HEK293 (cell line): Measurements from ENCODE around the gene HNRNPUL1.

ENCODE experiments used
- CTCF ChIP-seq: fragments of 450-650 bp; formaldehyde crosslinking; IDR thresholded peaks from 2 replicates; pipeline ENCODE4 v1.5.1; 2016; ENCODE audit warnings: missing biosample characterization, missing genetic modification characterization
- KLF16 ChIP-seq: fragments of 450-650 bp; formaldehyde crosslinking; IDR thresholded peaks from 2 replicates; pipeline ENCODE4 v1.5.1; 2017; ENCODE audit warnings: missing biosample characterization, missing genetic modification characterization
- SETDB1 ChIP-seq: IDR thresholded peaks from one replicate; pipeline ENCODE4 v1.6.1; 2017; ENCODE audit warnings: mild to moderate bottlenecking, low read length, moderate library complexity, mixed read lengths; ENCODE audit not compliant: insufficient read length
- ZBTB1 ChIP-seq: fragments of 450-650 bp; formaldehyde crosslinking; IDR thresholded peaks from 2 replicates; pipeline ENCODE4 v1.5.1; 2016; ENCODE audit warnings: missing biosample characterization, missing genetic modification characterization
- ZBTB20 ChIP-seq: fragments of 450-650 bp; formaldehyde crosslinking; IDR thresholded peaks from 2 replicates; pipeline ENCODE4 v1.5.1; 2016; ENCODE audit warnings: missing biosample characterization, missing genetic modification characterization
- ZBTB44 ChIP-seq: fragments of 450-650 bp; IDR thresholded peaks from 2 replicates; pipeline ENCODE4 v1.5.1; 2018; ENCODE audit warnings: missing biosample characterization, mild to moderate bottlenecking, missing genetic modification characterization
- ZBTB7A ChIP-seq: fragments of 450-650 bp; formaldehyde crosslinking; IDR thresholded peaks from 2 replicates; pipeline ENCODE4 v1.5.1; 2016; ENCODE audit warnings: low read depth, missing biosample characterization, missing genetic modification characterization
- ZFP69B ChIP-seq: fragments of 450-650 bp; formaldehyde crosslinking; IDR thresholded peaks from 2 replicates; pipeline ENCODE4 v1.5.1; 2016; ENCODE audit warnings: missing biosample characterization, missing genetic modification characterization
- ZNF138 ChIP-seq: fragments of 450-650 bp; formaldehyde crosslinking; IDR thresholded peaks from 2 replicates; pipeline ENCODE4 v1.5.1; 2016; ENCODE audit warnings: missing biosample characterization, missing genetic modification characterization, borderline replicate concordance
- ZNF148 ChIP-seq: fragments of 450-650 bp; formaldehyde crosslinking; IDR thresholded peaks from 2 replicates; pipeline ENCODE4 v1.5.0; 2017; ENCODE audit warnings: missing biosample characterization, missing genetic modification characterization, borderline replicate concordance
- ZNF169 ChIP-seq: fragments of 450-650 bp; formaldehyde crosslinking; IDR thresholded peaks from 2 replicates; pipeline ENCODE4 v1.5.1; 2016; ENCODE audit warnings: missing biosample characterization, missing genetic modification characterization
- ZNF292 ChIP-seq: fragments of 450-650 bp; formaldehyde crosslinking; IDR thresholded peaks from 2 replicates; pipeline ENCODE4 v1.5.1; 2016; ENCODE audit warnings: low read depth, missing biosample characterization, missing genetic modification characterization, borderline replicate concordance
- ZNF549 ChIP-seq: fragments of 450-650 bp; IDR thresholded peaks from 2 replicates; pipeline ENCODE4 v1.5.1; 2018; ENCODE audit warnings: missing biosample characterization, missing genetic modification characterization, mild to moderate bottlenecking, inconsistent platforms, moderate library complexity
- TF ChIP-seq, protein P1 (sequence below): fragments of 450-650 bp; formaldehyde crosslinking; IDR thresholded peaks from 2 replicates; pipeline ENCODE4 v1.5.1; 2017; ENCODE audit warnings: missing biosample characterization, missing genetic modification characterization

DNA sequence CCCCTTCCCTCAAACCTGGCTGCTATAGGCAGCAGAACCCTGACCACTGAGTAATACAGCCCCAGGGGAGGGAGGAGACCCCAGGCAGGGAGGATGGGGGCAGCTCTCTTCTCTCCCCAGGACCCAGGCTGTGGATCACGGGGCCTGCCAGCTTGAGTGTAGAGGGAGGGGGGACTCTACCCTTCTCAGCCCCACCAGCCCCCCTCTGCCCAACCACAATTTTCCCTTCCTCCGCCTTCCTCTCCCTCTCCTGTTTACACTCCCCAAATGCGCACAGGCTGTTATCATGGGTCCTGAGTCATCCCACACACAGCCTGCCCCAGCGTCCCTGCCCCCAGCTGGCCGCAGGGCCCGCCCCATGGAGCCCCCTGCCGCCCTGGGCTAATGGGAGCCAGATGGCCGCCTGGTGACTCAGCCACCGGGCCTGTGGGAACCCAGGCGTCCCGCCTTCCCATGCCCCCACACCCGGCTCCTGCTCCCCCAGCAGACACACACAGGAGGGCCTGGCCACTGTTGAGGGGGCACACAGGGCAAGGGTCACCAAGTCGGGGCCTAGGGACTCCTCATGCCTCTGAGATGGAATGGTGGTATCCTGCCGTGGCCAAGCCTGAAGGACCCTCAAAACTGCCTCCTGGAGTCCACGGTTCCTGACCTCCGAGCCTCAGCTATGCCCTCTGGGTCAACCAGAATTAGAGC, 59.4 kb downstream of the HNRNPUL1 start:
- TF ChIP-seq SETDB1, result no peak
- TF ChIP-seq CTCF (tag by site-specific recombination), result no peak
- TF ChIP-seq, protein P1, sequence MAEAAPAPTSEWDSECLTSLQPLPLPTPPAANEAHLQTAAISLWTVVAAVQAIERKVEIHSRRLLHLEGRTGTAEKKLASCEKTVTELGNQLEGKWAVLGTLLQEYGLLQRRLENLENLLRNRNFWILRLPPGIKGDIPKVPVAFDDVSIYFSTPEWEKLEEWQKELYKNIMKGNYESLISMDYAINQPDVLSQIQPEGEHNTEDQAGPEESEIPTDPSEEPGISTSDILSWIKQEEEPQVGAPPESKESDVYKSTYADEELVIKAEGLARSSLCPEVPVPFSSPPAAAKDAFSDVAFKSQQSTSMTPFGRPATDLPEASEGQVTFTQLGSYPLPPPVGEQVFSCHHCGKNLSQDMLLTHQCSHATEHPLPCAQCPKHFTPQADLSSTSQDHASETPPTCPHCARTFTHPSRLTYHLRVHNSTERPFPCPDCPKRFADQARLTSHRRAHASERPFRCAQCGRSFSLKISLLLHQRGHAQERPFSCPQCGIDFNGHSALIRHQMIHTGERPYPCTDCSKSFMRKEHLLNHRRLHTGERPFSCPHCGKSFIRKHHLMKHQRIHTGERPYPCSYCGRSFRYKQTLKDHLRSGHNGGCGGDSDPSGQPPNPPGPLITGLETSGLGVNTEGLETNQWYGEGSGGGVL (tag by site-specific recombination), result peak; percentile 94
- TF ChIP-seq ZNF549 (tag by site-specific recombination), result no peak
- TF ChIP-seq KLF16, result no peak
- peak; percentile 25; the same call in 1 of the 2 replicates for TF ChIP-seq ZBTB20 (tag by site-specific recombination)
- no peak for TF ChIP-seq ZNF138 (tag by site-specific recombination)
- TF ChIP-seq ZNF148, result no peak
- TF ChIP-seq ZNF169 (tag by site-specific recombination), result no peak
- TF ChIP-seq ZNF292, result no peak
- no peak for TF ChIP-seq ZFP69B
- no peak for TF ChIP-seq ZBTB7A (tag by site-specific recombination)
- TF ChIP-seq ZBTB44 (tag by site-specific recombination), result no peak
- TF ChIP-seq ZBTB1 (tag by site-specific recombination), result no peak
